Stimulated activated CD8-positive, alpha-beta memory T cell treated with anti-CD3 and anti-CD28 coated beads, Interleukin-4, amount 100 ng/mL, for 4 hours (primary cell): Measurements from ENCODE around the gene LCA5.
A peak's percentile ranks its signal among the peaks of the same experiment; 100 is the strongest.
"Not testable (repeated sequence)": the region's sequence is repeated elsewhere in the genome, so short reads cannot be mapped to it uniquely, and the experiment has no call there.

Experiments used
- DNase-seq, 2 donors: peaks; one replicate each; pipeline ENCODE4 v3.0.0-alpha.2; 2020; ENCODE audit warnings: low read depth in 2 of 2, low spot score in 1 of 2

The LCA5 gene

DNA sequence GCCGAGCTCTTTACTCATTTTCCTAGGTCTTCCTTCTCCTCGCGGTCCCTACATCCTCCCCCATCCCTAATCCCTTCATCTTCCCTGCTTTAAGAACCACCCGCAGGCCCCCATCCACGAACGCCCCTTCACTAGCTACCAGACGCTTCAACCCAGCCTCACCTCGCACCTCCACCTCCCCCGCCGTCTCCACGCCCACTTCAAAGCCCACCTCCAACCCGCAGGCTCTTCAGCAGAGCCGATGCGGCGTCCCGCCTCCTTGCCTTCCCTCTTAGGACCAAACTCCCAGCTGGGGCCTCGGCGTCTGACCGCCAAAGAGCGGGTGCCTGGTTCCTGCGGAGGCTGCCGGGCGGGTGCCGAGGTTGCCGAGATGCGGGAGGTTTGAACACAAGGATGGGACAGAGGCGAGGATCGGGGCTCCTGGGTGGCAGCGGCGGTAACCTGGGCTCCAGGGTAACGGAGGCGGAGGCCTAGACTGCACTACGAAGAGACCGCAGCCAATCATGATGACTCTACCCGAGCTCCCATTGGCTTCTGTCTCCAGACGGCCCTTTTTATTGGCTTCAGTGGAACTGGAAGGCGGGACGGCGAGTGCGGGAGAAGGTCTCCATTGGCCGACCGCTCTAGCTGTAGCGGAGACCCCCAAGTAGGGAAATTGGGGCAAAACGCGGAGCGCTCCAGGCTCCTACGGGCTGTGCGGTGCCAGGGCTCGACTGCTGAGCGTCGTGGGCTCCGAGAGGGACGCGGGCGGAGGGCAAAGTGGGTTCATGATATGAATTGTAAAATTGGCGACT, at the start of gene LCA5:
TSS of gene LCA5 (minus strand) at position 477 of the 794 bp plus-strand sequence. CDS start 18,536 bp downstream, outside the sequence.
- DNase-seq = peak; percentile 51 to 66

DNA sequence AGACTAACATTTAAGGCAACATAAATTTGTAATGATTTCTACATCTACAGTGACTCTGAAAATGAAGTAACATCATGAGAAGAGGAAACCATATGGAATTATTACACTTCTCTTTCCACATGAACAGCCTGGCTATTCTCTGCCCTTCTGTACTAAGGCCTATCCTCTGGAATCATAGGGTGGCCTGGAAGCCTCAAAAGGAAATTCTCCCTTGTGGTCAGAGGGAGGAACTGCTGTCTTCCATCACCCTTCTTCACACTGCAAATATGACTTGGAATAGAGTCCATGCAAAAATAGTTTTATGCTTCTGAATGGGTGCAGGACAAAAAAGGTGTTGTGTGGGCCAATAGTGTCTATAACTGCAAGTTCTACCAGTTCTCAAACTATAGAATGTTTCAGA, 49.3 kb upstream of the LCA5 start:
- DNase-seq = no peak

DNA sequence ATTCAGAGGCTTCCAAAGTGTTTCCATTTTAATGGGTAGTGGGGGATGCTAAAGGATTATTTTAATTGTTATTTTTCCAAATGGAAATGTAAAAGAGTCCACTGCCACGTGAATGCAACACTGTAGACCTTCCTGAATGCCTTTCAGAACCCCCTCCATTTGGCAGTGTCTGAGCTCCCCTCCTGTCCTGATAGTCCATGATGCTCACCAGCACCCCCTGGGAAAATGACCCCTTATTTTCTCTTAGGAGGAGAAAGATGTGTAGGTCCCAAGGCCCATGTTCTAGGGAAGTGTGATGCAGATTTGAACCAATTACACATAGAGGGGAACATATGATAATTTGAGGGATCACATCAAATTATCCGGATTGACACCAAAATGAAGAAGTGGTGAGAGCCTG, 47.1 kb upstream of the LCA5 start:
- DNase-seq = no peak

DNA sequence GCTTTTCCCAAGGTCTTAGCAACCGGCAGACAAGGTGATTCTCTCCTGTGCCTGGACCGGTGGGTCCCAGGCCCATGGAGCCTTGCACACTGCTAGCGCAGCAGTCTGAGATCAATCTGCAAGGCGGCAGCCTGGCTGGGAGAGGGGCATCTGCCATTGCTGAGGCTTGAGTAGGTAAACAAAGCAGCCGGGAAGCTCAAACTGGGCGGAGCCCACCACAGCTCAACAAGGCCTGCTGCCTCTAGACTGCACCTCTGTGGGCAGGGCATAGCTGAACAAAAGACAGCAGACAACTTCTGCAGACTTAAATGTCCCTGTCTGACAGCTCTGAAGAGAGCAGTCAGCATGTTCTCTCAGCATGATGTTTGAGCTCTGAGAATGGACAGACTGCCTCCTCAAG, 40.7 kb upstream of the LCA5 start:
- not testable (repeated sequence) for DNase-seq

DNA sequence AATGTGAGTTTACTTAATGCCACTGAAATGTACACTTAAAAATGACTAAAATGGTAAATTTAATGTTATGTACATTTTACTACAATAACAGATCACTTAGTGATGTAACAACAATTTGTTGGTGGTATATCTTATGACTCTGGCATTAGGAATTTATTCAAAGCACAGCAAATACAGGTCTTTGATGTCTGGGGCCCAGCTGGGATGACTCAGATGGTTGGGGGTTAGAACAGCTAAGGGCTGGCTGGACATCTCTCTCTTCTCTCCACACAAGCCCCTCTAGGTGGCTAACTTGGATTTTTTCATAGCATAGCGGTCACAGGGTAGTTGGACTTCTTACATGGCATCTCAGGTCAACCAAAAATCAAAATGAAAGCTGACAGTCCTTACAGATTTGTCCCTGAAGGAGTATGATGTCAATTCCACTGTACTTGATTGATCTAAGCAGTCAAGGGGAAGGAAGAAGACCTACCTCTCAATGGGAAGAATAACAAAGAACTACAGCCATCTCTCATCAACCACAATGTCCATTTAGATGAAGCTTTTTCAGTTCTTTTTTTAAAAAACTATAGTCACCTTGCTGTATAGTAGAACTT, 37.5 kb upstream of the LCA5 start:
- no peak for DNase-seq

DNA sequence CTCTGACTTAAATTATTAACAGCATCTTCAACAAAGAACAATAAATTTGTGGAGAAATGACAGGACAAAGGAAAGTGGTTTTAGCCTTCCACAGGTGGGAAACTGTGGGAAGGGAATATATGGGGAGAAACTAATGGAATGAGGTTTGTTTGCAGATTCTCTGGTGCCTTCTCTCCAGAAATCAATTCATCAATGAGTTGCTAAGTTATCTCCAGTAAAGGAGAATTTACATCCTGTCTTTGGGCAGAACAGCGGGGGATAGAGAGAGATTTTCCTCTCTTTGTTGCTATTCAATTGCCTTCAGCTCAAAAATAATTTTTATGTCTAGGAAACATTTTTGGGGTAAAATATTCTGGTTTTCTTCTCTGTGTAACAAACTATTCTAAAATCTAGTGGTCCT, 36.9 kb upstream of the LCA5 start:
- DNase-seq = no peak

DNA sequence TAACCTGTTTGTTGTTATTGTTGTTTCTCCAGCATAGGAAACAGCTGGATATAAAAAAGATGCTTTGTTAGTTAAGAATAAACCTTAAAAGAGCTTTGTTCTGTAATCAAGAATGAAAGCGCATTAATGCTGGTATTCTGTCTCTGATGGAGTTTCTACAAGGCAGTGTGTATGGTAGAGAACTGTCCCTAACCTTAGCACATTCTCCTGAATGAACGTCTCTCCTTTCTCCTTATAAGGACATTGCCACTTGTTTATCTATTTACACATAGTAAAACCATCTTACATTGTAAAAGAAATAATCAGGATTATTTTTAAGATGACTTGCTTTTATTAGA, 33.8 kb upstream of the LCA5 start:
- no peak for DNase-seq

DNA sequence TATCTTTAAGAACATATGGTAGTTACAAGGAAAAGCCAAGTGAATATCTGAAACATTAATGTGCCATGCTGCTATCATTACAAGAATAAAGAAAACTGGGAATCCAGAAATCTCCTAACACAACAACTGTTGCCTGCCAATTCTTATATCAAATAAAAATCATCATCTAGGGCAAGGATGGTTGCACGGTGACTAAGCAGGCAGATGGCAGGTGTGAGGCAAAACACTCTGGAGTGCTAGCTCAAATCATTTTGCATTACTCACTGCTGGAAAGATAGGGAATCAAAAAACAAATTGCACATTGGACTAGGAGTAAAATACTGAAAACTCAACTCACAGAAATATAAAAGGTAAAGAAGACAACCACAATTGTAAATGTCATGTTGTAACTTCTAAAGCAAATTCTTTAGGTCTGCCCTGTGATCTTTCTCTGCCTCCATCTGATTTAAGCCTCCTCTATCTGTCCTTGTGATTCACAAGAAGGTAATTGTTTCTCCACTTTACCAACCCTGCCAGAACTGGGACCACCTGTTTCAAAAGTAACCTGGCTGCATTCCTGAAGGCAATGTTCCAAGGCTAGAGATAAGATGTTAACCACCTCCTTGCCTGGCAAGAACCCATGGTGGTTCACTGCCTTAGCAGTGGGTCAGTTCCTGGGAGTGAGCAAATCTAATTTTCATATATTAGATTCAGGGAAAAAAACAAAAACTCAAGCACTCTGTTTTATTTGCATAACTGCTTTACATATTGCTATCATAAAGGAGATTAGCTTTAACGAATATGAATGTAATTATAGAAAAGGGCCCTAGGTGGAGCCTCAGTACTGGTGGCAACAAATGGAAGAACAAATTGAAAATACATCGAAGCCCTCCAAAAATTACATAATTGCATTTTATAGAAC, 33.1 kb upstream of the LCA5 start:
- no peak for DNase-seq

DNA sequence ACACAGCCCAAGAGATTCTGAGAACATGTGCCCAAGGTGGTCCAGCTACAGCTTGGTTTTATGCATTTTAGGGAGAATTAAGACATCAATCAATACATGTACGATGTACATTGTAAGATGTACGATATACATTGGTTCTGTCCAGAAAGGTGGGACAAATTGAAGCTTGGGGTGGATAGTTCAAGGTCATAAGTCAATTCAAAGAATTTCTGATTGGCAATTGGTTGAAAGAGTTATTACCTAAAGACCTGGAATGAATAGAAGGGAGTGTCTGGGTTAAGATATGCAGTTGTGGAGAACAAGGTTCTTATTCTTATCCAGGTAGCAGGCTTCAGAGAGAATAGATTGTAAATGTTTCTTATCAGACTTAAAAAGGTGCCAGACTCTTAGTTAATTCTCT, 31.8 kb upstream of the LCA5 start:
- no peak for DNase-seq

DNA sequence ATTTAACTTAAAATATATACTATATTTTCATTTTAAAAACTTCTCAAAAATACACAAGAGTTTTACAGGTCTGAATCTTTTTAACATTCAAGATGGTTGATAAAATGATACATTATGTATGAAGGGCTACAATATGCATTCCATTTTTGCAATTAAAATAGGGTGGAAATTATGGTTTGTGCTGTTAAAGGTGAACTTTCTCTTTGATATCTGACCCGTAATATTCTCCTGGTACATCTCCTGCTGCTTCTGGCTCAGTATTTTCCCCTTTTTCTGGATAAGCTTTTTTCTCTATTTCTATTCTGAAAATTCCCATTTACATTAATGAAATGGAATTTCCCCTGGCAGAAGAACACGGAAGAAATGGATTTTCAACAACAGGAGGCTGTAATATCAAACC, 27.4 kb upstream of the LCA5 start:
- no peak for DNase-seq

DNA sequence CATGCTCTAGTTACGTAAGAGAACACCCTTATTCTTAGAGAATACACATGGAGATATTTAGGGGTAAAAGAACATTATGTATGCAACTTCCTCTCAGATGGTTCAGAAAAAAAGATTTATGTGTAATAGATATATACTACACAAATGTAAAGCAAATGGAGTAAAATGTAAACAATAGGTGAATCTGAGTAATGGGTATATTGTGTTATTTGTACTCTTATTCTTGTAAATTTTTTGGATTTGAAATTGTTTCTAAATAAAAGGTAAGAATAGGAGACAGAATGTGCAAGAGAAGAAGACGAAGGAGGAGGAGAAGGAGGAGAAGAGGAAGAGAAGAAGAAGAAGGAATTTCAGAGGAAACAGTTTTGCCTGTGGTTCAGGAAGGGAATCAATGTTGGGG, 22.5 kb upstream of the LCA5 start:
- DNase-seq = no peak

DNA sequence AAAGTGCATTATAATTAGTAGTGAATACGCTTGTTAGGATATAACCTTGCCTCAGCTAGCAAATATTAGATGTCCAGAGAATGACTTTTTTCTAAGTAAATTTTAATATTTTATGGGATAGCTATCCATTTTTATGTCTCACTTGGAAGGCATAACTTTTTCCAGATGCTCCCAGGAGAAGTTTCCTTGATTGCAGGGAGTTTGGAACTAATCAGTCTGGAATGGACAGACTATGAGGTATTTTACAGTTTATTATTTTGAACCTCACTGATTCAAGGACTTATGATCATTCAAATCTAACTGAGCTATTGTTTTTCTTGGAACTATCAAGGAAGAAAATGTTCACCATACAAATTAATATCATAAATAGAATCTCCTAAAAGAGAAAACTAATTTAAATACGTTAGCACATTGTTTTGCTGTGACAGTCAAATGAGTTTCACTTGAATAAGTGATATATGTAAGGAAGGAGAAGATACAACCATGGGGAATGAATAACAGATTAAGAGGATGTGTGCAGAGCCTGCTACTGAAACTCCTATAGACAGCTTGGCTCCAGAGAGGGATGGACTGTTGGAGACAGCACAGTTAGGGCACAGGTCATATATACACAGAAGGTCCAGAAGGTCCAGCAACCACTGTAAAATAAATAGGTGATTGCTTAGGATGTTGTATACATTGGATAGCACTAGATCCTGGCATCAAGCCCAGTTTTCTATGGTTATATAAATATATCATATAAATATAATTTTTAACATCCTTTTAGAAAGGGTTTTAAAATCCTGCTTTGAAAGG, 20.6 kb upstream of the LCA5 start:
- DNase-seq = no peak

DNA sequence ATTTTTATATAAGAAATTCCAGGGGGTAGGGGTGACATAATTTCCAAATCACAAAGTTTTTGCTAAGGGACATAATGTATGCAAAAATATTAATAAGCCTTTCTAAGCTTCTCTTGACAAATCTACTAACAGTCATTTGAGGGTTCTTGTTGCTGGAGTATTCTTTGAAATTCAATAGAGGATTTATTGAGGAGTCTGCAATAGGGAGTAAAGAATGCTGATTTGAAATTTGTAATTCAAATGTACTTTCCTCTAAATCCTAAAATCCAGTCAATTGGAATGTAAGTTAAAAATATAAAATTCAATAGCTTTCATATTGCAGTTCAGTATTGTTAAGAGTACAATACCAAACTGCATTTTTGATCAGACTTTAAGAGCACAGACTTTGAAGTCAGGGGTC, 17.1 kb upstream of the LCA5 start:
- no peak for DNase-seq

DNA sequence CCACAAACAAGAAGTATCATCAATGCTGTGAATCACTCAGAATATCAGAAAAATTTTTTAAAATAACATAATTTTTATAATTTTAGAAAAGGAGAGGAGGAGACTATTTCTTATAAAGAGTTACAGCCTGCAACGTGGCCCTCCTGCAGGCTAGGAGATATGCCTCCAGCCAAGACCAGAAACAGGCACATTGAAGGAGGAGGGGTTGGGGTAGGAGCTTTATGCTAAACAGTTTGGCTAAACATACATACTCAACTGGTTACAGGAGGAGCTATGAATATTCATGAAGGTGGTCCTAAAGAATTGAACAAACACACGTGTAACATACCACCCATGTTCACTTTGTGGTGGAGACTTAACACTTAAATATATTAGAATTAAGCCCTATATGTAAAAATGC, 14.2 kb upstream of the LCA5 start:
- no peak for DNase-seq

DNA sequence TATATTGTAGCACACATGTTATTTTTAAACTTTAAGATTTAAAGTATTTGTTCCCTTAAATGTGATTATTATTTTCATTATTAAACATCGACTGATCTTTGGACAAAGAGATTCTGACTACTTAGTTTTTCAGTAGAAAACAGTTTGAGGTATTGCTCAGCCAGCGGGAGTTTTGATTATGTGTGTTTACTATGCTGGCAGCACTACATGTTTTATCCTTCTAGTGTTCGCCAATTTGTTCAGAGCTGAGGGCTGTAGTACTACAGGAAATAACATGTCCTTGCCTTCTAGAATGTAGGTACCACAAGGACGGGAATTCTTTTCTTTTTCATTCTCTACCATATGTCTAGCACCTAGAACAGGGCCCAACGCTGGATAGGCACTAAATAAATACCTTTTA, 11.1 kb upstream of the LCA5 start:
- DNase-seq = no peak

DNA sequence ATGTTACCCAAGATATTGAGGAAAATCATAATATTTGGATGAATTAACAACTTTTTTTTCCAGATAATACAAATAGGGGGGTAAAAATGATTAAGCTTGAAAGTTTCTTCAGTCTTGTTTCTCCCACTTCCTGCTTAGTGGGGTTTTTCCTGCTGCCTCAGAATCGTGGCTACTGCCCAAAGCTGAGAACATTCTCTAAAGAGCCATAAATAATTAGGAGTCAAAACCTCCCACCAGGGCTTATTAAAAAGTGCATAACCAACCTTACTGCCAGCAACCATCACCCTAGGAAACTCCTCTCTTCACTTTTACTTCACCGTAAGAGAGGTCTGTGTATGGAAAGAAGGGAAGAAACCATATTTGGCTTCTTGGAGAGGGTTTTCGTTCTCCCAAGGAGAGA, 9.0 kb upstream of the LCA5 start:
- no peak for DNase-seq

DNA sequence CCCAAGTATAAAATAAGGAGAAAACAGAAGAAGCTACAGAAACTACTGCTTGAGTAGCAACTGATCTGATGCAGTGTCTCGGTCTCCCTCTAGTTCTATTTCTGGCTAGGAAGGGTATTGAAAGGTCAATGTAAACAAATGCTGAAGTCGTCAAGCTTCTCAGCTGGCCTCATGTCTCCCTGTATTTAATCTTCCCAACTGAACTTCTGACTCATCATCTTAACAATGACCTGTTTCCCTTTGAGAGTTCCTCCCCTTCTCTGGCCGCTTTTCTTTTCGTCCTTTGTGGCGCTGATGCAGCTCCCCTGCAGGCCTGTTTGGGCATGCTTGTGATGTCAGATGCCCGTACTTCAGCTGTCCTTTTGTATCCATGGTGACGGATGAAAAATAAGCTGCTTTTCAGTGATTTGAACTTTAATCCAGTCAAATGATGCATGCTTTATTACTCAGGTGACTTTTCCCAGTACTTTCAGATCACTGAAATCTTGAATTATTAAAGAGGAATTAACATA, 7.8 kb upstream of the LCA5 start:
- no peak for DNase-seq

DNA sequence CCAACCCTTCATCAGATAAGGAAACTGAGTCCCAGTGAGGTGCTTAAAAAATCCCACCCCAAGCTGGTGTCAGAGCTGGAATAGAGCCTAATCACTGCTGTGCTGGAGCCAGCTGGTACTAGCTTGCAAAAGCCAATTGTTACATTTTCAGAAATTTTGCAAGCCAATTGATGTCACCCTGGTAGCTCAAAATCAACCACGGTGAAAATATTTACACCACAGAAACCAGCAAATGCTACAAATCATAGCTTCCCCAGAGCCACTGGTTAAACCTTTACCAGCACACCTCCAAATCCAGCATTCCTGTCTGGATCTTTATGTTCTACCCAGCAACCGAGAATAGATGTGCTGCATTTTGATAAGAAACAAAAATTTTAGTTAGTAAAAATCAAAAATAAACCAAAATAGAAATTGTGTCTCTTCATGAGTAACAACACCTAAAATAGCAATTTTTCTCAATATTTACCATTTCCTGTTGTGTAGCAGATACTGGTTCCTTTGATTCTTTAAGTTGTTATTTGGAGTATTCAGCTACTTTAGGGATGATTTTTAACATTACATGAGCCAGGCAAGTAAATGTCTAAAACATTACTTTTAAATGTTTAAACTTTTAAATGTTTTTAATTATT, 7.2 kb upstream of the LCA5 start:
- DNase-seq = no peak

DNA sequence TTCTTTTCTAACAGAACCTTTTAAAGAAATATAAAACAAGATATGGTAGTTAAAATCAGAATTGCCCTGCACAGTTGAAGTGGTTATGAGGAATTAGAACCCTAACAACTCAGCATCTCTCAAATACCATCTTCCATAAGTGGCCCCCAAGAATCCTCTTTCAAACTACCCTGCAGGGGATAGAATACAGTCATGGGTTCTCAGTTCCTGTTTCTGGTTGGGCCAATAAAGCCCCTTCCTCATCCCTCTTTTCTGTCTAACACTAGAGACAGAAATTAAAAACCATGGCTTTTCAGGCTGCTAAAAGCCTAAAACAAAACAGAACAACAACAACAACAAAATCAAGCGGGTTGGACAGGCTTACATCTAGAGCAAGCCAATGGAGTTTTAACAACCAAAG, 6.7 kb upstream of the LCA5 start:
- no peak for DNase-seq

DNA sequence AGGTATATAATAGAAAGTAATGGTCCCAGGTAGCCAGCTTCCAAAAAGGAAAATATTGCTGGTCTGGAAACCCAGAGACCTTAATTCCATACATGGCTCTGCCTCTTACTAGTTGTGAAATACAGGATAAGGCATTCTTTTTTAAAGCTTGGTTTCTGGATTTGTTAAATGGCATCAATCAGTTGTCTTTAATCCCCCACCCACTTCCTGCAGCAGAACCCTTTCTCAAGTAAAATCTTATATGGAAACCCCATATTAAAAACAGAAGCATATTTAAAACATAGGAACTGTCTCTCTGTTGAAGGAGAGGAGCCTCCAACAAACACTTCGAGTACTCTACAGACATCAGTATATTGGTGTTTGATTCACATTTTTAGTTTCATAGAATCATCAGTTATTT, 6.2 kb upstream of the LCA5 start:
- DNase-seq = no peak
